Measurements from ENCODE around the gene PSMB5.
A peak's percentile ranks its signal among the peaks of the same experiment; 100 is the strongest.
"Not testable (repeated sequence)": the region's sequence is repeated elsewhere in the genome, so short reads cannot be mapped to it uniquely, and the experiment has no call there.

PSMB5 gene

DNA sequence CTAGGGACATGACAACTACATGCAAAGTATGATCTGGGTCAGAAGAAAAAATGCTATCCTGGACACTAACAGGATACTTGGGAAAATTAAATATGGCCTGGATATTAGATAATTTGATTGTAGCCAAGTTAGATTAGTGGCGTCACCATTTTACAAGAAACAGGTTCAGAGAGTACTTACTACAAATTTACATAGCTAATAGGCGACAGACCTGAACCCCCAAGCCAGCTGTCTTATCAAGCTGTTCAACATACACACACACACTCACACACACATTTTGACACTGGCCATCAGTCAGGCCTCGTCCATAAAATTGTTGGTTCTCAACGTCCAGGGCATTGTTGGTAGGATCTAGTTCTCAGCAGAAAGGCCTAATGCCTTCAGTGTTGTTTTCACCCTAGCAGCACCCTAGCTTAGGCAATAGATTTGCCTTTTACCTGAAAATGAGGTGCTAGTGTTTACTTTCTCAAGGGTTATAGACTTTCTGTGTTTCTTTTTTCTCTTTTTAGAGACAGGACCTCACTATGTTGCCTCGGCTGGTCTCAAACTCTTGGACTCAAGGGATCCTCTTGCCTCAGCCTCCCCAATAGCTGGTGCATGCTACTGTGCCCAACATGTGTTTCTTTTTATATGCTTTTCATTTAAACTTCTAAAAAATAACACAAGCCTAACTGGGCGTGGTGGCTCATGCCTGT is 21.5 kb downstream of the PSMB5 start:
- no peak for DNase-seq

DNA sequence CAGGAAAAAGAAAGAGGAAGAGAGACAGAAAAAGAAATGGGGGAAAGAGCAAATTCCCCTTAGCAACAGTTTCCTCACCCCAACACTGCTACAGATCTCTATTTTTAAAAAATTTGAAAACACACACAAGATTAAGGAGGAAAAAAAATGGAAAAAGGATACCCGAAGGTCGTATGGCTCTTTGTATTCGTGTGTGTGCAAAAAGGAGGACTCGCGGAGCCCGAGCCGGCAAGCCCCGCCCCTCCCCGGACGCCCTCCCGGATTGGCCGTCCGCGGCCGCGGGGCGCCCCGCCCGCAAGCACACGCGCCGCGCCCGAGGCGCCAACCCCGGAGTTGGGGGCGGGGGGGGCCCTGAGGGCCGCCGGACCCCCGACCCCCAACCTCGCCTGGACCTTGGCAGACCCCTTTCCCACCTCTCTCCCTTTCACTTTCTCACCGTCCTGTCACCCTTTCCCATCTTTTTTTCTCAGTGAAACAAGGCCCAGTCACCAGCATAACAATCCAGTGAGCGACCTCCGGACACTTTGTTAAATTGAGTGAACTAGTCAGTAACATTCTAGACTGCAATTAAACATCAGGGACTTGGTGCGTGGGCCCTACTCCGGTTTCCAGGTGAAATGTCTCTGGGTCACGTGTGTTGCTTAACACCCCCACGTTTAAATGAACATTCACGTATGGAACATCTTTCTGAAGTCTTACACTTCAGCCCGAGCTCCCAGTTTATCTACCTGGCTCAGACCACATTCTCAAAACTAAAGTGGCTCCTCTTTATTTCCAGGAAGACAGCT is 24.6 kb downstream of the PSMB5 start, which contains the start of gene C14orf93:
Gene C14orf93 (minus strand): TSS at position 205 of the 788 bp plus-strand sequence. CDS start 11,120 bp downstream, outside the sequence.
- DNase-seq, result peak; percentile 60

DNA sequence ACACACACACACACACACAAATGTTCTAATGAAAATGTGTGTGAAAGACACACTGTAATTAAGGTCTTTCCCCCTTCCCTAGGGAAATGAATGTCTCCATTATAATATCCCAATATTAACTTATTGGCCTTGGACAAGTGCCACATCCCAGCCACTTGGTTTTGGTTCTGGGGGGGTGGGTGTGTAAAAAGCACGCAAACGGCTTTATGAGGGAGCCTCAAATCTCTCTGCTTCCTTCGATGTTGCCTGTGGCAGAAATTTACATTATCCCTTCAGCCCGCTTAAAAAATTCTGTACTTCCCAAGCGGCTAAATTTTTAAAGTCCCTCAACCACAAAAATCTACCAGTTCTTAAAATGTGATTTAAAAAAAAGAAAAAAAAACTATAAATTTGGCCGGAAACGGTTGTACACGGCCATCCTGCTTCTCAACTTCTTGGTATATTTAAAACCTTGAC is 25.2 kb downstream of the PSMB5 start:
- peak; percentile 31 for DNase-seq

DNA sequence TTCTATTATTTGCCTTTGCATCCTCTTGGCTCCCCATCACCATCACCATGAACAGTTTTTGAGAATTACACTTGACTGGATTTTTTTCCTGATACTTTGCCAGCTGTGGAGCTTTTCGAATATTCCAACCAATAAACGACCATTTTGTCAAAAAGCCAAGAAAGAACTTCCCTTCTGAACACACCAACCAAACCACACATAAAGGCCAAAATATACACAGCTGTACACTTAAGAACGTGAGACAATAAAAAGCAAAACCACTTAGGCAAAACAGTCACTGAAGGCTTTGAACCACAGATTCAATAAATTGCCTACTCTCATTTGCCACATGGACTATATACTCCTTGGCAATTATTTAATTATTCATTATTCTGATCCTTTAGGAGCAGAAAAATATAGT is 25.9 kb downstream of the PSMB5 start:
- DNase-seq, result peak; percentile 81

DNA sequence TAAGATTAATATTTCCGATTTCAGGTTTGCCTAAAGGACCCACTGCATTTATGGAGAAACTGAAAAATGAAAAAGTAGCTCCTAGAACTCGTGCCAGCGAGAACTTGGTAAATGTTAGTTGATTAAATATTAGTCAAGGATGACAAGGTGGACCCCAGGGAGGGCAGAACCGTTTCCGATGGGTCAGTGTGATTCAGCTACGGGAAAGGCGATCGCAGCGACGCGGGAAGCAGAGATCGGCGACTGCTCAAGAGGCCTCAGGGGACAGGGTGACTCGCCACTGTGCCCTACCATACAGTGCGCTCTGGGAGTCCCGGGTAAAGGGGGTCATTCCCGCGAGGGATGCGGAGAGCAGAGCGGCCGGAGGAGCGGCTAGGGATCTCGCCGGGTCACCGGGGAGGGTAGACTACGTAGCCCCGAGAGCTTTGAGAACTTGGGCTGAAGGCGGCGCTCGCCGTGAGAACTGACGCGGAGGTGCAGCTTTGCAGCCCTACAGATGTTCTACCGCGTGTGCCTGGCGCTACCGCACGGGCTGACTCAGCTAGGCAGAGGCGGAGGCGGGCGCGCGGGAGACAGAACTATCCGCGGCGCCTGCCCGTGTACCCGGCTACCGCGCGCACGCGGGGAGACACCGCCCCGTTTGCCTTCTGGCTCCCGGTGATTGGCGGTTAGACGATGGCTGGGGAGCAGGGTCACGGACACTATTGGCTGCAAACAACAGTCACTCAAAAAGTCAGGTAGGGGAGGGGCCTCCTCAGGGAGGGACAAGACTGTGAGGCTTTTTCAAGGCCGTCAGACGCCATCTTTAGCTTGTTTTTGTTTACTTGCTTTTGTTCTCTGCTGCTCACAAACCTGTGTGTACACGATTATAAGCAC is 27.9 kb downstream of the PSMB5 start:
- DNase-seq, result peak; percentile 99

DNA sequence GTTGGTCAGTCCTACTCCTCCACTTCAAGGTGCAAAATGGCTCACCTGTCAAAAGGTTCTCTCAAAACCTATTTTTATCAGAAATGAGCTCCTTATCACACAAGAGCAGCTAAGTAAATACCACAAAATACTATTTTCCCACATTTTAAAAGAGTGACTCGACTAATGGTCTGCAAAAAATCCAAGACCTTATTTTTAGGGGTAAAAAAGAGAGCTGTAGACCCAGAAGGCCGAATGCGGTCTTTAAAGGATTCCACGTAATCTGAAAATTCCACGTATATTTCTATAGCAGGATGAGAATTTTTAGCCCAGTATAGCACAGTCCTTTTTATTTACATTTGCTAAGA is 28.5 kb downstream of the PSMB5 start:
- DNase-seq, result no peak

DNA sequence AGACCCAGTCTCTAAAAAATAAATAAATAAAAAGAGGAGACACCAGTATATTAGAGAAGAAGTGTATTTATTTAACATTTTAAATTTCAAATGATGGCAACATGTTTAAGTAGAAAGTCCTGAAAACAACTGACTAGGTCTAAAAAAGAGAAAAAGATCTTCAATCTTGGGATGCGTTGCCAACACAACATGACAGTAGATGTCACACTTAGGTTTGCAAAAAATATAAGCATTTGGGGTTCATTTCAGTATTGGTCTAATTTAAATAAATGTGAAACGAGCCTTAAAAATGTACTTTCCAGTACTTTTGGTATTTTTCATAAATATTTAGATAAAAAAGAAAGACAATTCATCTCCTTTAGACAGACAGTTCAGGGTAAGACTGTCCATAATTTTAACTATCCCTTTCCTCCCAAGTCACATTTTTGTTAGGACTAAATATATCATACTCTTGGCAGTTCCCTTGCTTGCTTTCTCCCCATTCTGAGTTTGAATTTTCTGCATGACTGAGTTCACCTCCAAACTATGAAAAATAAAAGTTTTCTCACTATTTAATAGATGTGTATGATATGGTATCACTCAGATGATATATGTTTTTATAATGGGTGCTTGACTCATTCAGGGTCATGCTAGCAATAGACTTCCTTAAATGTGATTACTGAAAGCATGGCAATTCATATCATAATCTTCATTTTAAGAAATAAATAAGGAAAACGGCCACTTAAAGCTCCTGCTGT is 29.1 kb downstream of the PSMB5 start:
- DNase-seq, result no peak

DNA sequence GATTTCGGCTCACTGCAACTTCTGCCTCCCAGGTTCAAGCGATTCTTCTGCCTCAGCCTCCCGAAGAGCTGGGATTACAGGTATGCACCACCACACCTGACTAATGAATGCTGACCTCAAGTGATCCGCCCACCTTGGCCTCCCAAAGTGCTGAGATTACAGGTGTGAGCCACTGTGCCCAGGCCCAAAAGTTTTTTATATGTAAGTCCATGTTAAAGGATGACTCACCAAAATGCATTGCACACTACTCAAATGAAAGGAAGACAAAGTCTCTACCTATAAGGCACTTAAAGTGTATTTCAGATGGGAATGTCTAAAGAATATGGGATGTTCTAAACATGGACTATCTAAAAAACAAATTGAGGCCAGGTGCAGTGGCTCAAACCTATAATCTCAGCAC is 30.4 kb downstream of the PSMB5 start:
- not testable (repeated sequence) for DNase-seq

DNA sequence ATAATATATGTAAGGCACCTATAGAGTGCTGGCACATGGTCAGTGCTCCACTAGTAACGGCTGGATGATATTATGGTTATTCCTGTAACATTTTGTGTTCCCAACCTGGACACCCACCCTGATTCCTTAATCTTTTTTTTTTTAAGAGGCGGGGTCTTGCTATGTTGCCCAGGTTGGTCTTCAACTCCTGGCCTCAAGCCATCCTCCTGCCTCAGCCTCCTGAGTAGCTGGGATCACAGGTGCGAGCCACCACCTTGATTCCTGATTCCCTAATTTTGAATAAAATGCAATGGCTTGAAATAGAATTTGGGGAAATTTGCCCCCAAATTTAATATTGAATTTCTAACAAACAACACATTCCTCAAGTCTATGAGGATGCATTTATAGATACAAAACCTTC is 32.1 kb downstream of the PSMB5 start:
- no peak for DNase-seq

DNA sequence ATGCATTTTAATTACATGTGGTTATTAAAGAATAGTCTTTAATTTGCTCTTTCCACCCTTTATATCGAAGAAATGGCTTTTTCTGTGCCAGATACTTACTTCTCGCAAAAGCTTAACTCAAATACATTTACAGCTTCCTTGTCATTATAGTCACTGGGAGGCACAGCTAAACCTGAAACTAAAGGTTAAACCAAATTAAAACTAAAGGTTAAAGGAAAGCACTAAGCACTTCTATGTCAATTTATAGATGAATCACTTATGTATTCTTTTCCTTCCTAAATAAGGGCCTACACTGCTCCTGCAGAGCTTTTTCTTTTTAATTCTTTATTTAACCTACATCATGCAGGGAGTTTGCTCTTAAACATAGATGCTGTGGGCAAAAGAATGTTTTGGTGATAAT is 33.8 kb downstream of the PSMB5 start:
- DNase-seq, result no peak

DNA sequence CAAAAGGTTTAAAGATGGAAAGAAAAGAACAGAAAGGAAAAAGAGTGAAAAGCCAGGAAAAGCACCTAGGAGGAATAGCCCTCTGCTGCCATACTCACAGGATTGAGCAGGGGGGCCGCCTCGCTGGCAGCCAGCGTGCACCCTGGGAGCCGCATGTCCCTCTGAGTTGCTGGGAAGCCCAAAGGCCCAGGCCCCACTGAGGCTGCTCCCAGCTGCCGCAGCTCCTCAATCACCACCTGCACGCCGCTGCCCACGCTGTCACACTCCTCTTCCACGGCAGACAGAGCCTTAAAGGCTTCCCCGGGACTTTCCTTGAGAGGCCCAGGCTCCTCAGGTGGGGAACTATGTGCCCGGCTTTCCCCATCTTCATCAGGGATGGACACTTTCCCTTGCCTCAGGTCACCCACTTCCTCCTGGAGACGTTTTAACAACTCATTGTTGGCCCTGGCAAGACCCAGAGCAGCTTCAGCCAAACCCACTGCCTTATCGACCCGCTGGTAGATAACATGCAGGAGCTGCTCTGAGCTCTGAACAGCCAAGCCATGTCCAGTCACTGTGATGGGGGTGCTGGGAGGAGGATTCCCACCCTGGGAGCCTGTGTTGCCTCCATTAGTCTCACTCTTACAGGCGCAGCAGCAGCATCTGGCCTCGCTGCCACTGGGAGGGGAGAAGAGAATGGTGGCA is 36.2 kb downstream of the PSMB5 start:
- DNase-seq, result no peak

DNA sequence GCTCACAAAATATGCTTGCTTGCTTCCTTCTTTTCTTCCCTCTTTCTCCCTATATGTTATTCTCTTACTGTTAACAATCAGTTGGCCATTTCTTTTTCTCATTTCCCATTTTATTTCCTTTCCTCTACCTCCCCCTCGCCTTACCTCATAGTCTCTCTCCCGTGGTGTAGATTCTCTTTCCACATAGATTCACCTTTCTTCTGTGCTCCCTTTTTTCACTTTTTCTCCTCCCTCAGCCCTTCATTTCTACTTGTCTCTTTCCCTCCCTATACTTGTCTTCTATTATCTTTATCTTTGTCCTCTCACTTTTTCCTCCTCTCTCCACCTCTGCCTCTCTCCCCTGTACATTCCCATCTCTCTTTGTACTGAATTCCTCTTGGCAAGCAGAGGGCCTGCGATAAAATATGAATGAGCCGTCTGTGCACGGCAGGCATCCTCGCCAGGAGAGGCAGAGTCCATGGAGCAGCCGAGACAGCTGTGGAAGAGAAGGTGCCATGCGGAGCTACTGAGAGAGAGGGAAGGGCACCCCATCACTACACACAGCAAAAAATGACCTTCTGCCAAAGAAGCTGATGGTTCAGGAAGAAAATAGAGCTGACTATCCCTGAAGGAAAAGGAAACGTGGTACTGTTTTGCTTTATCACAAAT is 36.9 kb downstream of the PSMB5 start:
- peak; percentile 53 for DNase-seq

DNA sequence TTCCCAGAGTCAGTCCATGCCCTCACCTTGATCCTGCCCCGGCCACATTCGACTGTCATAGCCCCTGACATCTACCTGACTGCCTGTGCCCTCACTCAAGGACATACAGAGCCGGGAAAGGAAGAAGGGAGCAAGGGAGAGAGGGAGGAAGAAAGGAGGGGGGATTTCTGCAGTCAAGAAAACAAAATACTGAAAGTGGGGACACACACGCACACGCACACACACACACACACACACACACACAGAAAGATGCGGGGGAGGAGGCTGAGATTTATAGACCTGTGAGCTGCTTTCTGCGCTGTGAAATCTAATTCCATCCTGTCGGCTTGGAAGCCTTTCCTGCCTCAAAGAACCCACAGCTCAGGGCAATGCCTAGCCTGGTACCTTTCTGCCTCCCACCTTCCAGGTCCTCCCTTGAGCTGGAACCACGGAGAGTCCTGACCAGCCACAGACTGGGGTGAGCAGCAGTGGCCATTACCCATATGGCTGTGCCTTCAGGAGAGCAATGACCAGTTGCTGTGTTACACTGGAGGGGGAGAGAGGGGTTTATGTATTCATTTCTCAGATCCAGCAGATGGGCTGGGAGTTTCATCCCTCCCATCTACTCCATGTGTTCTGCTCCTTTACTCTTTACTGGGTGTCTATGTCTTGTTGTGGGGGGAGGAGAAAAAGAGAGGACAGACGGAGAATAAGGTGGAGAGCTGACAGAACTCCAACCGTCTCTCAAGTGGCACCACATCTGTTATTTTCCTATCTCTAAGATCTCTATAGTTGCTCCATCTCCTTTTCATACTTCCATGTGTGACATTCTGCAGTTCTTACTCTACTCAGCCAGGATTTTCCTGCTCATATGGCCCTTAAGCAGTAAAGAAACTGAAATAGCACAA is 37.7 kb downstream of the PSMB5 start:
- DNase-seq, result no peak

DNA sequence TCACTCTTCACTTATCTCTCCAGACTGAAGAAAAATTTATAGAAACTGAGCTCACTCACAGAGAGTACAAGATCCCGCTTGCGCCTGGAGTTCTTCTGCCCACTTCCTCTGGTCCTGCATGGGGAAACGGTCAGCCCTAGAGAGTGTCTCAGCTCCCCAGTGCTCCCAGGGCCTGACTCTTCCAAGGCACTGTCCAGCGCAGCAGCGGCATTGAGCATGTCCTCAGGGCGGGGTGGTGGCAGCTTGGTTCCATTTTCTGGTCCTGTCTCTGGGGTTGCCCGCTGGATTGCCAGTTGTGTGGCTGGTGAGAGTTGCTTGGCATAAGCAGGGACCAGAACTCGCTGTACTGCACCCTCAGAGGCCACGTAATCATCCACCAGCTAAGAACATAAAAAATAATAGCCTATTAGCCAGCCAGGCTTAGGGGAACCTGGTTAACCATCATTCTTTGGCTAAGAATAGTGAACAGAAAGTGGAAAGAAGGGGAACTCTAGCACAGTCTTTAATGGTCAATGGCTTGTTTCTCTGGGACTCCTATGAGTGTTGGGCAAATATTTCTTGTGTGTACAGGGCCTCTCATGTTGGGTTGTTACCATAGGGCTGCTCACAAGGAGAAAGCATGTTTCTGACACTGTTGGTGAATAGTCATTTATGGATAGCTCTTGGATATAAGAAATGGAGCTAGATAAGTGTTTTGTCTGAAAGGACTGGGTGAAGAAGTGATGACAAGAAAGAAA is 38.6 kb downstream of the PSMB5 start:
- no peak for DNase-seq

DNA sequence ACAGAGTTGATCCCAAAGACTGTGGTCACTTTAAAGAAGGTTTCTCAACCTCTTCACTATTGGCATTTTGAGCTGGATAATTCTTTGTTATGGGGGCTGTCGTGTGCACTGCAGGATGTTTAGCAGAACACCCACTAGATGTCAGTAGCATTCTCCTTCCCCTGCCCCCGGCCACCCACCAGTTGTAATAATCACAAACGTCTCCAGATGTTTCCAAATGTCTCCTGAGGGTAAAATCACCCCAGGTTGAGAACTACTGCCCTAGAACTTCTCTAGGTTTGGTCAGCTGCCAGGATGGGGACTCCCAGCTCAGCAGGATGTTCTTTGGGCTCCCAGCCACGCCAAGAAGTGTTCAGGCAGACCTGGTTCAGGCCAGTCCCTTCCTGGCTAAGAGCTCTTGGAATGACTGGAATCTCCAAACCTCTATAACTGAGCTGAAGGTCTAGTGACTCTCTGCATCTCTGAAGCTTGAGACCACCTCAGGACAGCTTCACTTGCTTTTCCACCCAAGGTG is 39.9 kb downstream of the PSMB5 start:
- DNase-seq, result peak; percentile 16

DNA sequence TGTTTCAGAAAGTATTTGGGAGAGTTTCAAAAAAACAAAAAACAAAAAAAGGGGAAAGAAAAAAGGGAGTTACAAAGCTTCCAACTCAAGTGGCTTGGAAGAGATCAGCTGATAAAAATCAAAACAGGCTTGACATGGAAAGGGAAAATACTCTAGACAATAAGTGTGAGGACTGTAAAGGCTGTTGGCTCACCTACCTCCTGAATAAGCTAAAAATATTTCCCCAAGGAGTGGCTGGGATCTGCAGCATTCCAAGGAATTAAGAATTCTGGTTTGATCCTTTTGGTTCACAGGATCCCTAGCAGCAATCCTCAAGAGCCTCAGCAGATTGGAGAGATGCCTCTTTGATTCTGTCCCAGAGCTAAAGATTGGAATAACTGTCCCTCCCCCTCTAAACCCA is 41.2 kb downstream of the PSMB5 start:
- DNase-seq, result no peak

DNA sequence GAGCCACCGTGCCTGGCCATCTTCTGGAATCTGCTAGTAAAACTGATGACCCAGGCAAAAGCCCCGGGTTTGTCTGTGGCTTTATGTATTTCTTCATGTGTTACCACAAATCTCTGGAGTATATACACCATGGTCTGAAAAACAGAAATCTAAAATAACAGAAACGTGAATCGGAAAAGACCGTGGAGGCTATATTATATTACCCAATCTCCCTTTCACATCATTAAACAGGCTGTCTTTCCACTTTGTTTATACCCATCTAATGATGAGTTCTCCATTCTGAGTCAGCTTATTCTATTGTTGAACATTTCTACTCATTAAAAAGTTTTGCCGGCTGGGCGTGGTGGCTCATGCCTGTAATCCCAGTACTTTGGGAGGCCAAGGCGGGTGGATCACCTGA is 42.8 kb downstream of the PSMB5 start:
- no peak for DNase-seq

DNA sequence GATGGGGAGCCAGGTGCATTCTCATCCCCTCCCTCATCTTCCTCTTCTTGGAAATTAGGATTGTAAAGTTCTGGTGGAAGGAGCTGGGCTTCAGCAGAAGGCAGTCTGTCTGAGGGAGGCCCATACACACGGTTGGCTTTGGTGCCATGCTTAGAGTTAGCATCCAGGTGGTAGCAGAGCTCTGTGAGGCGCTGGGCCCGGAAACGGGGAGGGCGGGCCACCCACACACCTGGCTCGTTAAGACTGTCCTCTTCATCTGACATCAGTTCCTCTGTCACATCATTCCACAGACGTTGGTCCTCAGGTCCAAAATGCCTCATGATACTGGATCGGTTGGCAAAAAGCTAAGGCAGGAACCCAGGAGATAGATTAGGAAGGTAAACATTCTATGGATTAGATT is 47.4 kb downstream of the PSMB5 start:
- no peak for DNase-seq

DNA sequence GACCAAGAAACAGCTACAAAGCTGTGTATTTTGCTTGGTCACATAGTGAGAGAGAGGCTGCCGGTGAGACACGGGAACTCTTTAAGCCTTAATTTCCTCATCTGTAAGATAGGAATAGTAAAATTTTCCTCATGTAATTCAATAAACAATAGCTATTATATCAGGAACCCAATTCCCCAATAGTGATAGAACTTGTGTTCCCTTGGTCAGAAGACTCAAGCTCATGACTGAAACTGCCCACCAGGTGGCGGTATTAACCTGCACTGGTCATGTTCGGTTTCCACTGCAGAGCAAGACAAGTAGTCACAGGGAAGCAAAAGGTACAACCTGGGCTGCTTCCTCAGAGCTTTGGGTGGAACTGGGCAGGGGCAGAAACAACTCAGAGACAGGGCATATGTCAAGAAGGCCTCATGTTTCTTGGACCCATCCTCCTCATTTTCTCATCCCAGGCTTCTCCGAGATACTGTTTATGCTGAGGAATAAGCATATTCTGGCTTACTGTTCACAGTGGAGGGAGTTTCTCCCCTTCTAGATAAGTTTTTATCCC is 48.1 kb downstream of the PSMB5 start:
- peak; percentile 77 for DNase-seq

Data from NCI-H1092 (cell line).